HUES48 (cell line): ENCODE measurements around the gene UGT1A7.
"Not testable (repeated sequence)": the region's sequence is repeated elsewhere in the genome, so short reads cannot be mapped to it uniquely, and the experiment has no call there.

Experiments
- H3K27ac ChIP-seq: one replicate; pipeline ENCODE4 v1.7.0; 2013; ENCODE audit warnings: low read depth, low read length, inconsistent platforms
- H3K27me3 ChIP-seq: 2 replicates; pipeline ENCODE4 v1.6.1; 2013; ENCODE audit warnings: mild to moderate bottlenecking, low read length; ENCODE audit not compliant: control insufficient read depth, insufficient read depth
- H3K36me3 ChIP-seq: 2 replicates; pipeline ENCODE4 v1.6.1; 2013; ENCODE audit warnings: low read length; ENCODE audit not compliant: control insufficient read depth, insufficient read depth
- H3K4me1 ChIP-seq: 2 replicates; pipeline ENCODE4 v1.6.1; 2013; ENCODE audit warnings: mild to moderate bottlenecking, low read length; ENCODE audit not compliant: control insufficient read depth, insufficient read depth
- H3K4me3 ChIP-seq: 2 replicates; pipeline ENCODE4 v1.5.1; 2013; ENCODE audit warnings: mild to moderate bottlenecking, low read depth, low read length
- H3K9ac ChIP-seq: 2 replicates; pipeline ENCODE4 v1.6.1; 2013; ENCODE audit warnings: mild to moderate bottlenecking, low read depth, low read length, moderate library complexity
- H3K9me3 ChIP-seq: 2 replicates; pipeline ENCODE4 v1.6.1; 2013; ENCODE audit warnings: low read length; ENCODE audit not compliant: control insufficient read depth, insufficient read depth

The UGT1A7 gene

GRCh38 chr2:233699424-233700027 is 17.8 kb downstream of the UGT1A7 start:
- no peaks in the 10 kb centered on the region for H3K9me3 ChIP-seq
- H3K4me3 ChIP-seq, result no peak overlapping the region
- peak overlapping the region; percentile 35; the same call in 1 of the 2 replicates for H3K9ac ChIP-seq
- peaks cover 8% of the 10 kb centered on the region for H3K4me1 ChIP-seq
- H3K36me3 ChIP-seq, result no peaks in the 10 kb centered on the region
- peak overlapping the region; percentile 60 for H3K27ac ChIP-seq
- no peaks in the 10 kb centered on the region for H3K27me3 ChIP-seq

DNA sequence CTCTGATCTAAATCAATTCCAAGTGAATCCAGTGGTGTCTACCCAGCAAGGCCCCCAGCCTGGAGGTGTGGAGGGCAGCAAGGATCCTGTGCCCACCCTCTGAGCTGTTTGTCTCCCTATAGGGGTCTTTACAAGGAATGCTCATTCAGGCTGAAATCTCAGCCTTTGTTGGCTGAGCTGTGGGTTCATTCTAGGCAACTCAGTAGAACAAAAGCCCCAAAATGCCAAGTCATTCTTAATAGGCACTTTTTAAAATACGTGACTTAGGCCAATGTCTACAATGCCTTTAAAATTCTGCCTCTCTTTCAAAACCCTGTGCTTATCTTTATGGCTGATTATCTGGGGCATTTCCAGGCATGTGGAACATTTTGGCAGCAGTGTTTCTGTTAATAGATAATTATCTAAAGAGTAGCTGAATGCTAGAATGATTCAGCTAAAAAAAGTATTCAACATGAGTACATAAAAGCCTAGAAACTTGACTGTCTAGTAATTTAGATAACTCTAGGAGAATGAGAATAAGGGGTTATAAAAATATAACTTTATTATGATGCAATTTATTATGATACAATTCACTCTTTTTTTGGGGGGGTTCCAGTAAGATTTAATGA is 18.4 kb downstream of the UGT1A7 start:
- H3K27ac ChIP-seq, result peak overlapping the region; percentile 60
- H3K9ac ChIP-seq, result peak overlapping the region; percentile 35; the same call in 1 of the 2 replicates
- H3K36me3 ChIP-seq, result no peaks in the 10 kb centered on the region
- H3K4me1 ChIP-seq, result peaks cover 8% of the 10 kb centered on the region
- no peaks in the 10 kb centered on the region for H3K9me3 ChIP-seq
- H3K27me3 ChIP-seq, result no peaks in the 10 kb centered on the region
- H3K4me3 ChIP-seq, result no peak overlapping the region

DNA sequence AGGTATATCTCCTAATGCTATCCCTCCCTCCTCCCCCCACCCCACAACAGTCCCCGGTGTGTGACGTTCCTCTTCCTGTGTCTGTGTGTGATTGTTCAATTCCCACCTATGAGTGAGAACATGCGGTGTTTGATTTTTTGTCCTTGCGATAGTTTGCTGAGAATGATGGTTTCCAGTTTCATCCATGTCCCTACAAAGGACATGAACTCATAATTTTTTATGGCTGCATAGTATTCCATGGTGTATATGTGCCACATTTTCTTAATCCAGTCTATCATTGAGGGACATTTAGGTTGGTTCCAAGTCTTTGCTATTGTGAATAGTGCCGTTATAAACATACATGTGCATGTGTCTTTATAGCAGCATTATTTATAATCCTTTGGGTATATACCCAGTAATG is 19.1 kb downstream of the UGT1A7 start:
- not testable (repeated sequence) for H3K27me3 ChIP-seq, H3K4me1 ChIP-seq, H3K27ac ChIP-seq, H3K9ac ChIP-seq, H3K4me3 ChIP-seq, H3K9me3 ChIP-seq, H3K36me3 ChIP-seq

- Histone ChIP-seq H3K9ac (no peak overlapping the region), H3K4me1 (peaks cover 8% of the 10 kb centered on the region), H3K4me3 (no peak overlapping the region), H3K9me3 (no peaks in the 10 kb centered on the region), H3K27ac (no peak overlapping the region), H3K36me3 (no peaks in the 10 kb centered on the region), H3K27me3 (no peaks in the 10 kb centered on the region)
Observed at GRCh38 chr2:233702238-233702637, 20.5 kb downstream of the UGT1A7 start.

- Histone ChIP-seq H3K36me3 (no peaks in the 10 kb centered on the region), H3K9me3 (no peaks in the 10 kb centered on the region), H3K4me1 (no peaks in the 10 kb centered on the region), H3K27ac (no peak overlapping the region), H3K4me3 (no peak overlapping the region), H3K27me3 (no peaks in the 10 kb centered on the region), H3K9ac (no peak overlapping the region)
Observed at GRCh38 chr2:233705911-233706506, 24.3 kb downstream of the UGT1A7 start.

DNA sequence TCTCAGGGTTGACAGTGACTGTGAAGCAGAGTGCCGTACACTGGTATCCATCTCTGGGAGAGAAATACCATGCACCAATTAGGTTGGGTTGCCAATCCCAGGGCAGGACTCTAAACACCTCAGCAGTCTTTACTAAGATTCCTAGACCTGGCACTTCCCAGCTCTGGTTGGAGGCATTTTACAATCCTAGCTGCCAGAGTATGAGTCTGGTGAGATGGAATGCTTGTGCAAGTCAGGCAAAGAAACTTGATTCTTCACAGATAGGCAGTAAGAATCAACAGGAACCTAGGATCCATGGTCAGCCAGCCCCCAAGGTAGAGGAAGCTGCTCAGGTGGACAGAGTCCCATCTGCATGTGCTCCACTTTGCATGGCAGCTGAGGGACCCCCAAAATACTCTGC is 25.0 kb downstream of the UGT1A7 start:
- Histone ChIP-seq H3K27ac (no peak overlapping the region), H3K36me3 (no peaks in the 10 kb centered on the region), H3K4me3 (no peak overlapping the region), H3K9ac (no peak overlapping the region), H3K9me3 (no peaks in the 10 kb centered on the region), H3K27me3 (no peaks in the 10 kb centered on the region), H3K4me1 (no peaks in the 10 kb centered on the region)

GRCh38 chr2:233707940-233708644 is 26.4 kb downstream of the UGT1A7 start:
- H3K27ac ChIP-seq, result no peak overlapping the region
- no peaks in the 10 kb centered on the region for H3K9me3 ChIP-seq
- H3K36me3 ChIP-seq, result no peaks in the 10 kb centered on the region
- no peaks in the 10 kb centered on the region for H3K27me3 ChIP-seq
- no peaks in the 10 kb centered on the region for H3K4me1 ChIP-seq
- no peak overlapping the region for H3K9ac ChIP-seq
- no peak overlapping the region for H3K4me3 ChIP-seq

DNA sequence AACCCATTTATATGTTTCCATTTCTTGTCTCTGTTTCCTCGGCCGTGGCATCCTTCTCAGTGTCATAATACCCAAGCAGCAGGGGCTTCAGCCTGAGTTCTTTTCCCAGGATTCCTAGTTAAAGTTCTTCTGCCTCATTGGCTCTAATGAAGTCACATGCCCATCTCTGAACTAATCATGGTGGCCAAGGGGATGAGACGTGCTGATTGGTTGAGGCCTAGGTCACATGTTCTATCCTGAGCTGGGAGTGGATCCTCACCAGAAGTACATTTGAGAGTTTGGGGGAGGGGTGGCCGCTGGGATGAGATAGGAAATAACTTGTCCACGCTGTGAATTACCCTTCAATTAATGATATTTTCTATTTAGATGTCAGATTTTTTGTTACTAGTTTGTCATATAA is 27.2 kb downstream of the UGT1A7 start:
- Histone ChIP-seq H3K27me3 (no peaks in the 10 kb centered on the region), H3K27ac (no peak overlapping the region), H3K9ac (no peak overlapping the region), H3K4me3 (no peak overlapping the region), H3K9me3 (no peaks in the 10 kb centered on the region), H3K36me3 (no peaks in the 10 kb centered on the region), H3K4me1 (no peaks in the 10 kb centered on the region)

DNA sequence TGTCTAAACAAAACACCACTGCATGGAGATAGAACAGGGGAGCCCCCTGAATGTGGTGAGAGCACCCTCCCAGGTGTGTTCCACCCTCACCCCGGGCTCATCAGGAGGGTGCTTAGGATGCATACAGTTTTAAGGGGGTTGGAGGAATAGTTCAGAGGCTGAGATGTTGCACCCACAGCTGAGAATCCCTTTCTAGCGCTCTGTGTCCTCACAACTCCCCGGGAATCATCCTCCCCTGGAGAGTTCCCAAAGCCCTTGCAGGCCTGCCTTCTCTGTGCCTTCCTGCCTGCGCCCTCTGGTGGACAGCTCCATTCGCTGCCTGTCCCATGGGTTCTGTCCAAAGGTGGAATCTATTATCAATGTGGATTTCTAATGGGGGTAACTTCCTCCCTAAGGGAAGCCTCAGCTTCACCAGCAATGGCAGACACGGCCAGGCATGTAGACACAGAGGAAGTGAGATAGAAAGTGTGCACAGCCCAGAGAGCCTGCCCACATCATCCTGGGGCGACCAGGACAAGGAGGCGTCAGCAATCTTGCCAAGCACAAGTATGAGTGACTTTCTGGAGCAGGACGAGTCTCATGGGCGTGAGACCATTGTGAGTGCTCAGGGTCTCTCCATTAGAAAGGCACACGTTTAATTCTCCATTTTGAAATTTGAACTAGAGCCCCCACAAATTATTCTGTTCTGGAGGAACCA is 29.8 kb downstream of the UGT1A7 start:
- Histone ChIP-seq H3K4me1 (no peaks in the 10 kb centered on the region), H3K27ac (no peak overlapping the region), H3K4me3 (no peak overlapping the region), H3K9ac (no peak overlapping the region), H3K9me3 (no peaks in the 10 kb centered on the region), H3K36me3 (no peaks in the 10 kb centered on the region), H3K27me3 (no peaks in the 10 kb centered on the region)

DNA sequence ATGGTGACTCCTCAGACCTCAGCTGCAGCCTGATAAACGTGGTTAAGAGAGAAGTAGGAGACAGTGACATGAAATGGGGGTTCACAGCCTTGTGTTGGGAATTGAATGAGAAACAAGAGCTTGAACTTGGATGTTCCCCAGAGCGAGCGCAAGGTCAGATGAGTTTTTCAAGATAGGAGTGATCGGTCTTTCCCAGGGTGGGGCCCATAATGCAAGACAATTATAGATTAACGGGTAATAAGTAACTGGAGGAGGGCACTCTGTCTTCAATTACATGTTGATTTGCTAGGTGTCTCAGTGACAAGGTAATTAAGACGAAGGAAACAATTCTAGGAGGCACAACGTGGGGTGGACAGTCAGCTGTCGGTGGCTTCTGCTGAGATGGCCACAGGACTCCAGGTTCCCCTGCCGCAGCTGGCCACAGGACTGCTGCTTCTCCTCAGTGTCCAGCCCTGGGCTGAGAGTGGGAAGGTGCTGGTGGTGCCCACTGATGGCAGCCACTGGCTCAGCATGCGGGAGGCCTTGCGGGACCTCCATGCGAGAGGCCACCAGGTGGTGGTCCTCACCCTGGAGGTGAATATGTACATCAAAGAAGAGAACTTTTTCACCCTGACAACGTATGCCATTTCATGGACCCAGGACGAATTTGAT is 31.0 kb downstream of the UGT1A7 start, which contains the start of gene UGT1A5:
UGT1A5 (plus strand) TSS at position 297 of the 651 bp plus-strand sequence; CDS start at position 382, 85 bp downstream.
- Histone ChIP-seq H3K9ac (no peak within 1 kb of the TSS), H3K9me3 (no peaks in the 10 kb centered on the region), H3K27me3 (no peaks in the 10 kb centered on the region), H3K4me3 (no peak within 1 kb of the TSS), H3K36me3 (no peaks in the 10 kb centered on the region), H3K4me1 (no peaks in the 10 kb centered on the region), H3K27ac (no peak within 1 kb of the TSS)
